GM19395 (cell line): ENCODE results near the gene IGF2BP2.

Experiments used
- ATAC-seq: cut with Tn5 transposase; IDR thresholded peaks from one replicate; pipeline ENCODE4 v1.9.1; 2021; ENCODE audit warnings: mild to moderate bottlenecking, moderate library complexity; ENCODE audit not compliant: unreplicated experiment

IGF2BP2 gene

DNA sequence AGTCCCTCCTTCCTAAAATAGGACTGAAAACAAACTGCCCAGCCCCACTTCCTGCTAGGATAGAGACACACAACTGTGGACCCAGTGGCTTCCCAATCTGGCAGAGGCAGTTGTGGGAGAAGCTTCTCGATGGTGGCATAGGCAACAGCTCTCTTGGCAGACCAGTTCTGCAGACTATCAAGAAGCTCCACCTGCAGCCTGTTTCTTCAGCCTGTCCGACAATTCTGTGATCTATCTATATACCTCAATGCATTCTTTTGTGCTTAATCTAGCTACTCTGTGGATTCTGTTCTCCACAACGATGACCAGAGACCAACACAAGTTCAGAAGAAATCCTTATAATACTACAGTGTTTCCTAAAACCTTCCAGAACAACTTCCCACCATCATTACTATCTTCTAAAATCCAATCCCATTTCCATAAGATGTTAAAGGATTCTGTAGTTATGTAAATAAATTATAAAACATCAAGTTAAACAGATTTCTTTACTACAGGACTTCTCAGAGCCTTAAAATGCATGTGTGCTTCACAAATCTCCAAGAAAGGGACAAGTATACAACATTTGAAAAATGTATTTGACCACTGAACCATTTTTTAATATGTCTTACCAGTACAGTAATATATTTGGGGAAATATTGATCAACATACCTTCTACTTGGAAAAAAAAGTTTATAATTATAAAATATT, 57.7 kb downstream of the IGF2BP2 start:
- no peak for ATAC-seq

DNA sequence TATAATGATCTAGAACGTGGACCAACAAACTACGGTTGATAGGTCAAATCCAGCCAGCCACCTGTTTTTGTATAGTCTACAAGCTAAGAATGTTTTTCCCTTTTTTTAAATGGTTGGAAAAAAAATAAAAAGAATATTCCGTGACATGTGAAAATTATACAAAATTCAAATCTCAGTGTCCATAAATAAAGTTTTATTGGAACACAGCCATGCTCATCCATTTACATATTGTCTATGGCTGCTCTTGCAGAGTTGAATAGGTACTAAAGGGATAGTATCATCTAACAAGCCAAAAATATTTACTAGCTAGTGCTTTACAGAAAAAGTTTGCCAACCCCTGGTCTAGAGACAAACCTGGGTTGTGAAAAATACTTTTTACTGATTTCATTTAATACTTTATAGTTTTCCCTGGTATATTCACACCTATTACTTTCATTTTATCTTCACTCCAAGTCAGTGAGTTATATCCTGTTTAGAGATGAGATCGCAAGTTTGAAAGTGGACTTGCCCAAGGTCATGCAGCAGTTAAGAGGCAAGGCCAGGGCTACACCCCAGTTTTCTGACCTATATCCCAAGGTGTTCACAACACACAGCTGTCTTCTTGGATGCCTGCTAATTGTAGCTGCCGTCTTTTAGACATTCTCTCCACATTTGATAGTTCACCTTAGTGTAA, 58.4 kb downstream of the IGF2BP2 start:
- no peak for ATAC-seq

DNA sequence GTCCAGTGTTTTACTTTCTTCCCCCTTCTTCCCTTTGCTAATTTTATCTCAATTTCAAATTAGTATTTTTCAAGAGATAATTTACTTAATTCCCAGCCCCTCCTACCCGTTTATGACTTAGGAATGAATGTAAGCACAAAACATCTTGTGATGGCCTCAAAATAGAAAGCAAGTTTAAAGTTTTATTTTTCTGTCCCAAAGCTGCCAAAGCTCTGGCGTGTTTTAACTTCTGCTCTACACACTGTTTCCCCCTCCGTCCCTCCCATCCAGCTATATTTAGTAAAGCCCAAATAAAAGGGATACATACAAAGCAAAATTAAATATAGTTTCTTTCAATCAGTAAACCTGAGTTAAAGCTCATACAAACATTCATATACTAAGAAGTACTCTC, 59.9 kb downstream of the IGF2BP2 start:
- ATAC-seq = no peak

DNA sequence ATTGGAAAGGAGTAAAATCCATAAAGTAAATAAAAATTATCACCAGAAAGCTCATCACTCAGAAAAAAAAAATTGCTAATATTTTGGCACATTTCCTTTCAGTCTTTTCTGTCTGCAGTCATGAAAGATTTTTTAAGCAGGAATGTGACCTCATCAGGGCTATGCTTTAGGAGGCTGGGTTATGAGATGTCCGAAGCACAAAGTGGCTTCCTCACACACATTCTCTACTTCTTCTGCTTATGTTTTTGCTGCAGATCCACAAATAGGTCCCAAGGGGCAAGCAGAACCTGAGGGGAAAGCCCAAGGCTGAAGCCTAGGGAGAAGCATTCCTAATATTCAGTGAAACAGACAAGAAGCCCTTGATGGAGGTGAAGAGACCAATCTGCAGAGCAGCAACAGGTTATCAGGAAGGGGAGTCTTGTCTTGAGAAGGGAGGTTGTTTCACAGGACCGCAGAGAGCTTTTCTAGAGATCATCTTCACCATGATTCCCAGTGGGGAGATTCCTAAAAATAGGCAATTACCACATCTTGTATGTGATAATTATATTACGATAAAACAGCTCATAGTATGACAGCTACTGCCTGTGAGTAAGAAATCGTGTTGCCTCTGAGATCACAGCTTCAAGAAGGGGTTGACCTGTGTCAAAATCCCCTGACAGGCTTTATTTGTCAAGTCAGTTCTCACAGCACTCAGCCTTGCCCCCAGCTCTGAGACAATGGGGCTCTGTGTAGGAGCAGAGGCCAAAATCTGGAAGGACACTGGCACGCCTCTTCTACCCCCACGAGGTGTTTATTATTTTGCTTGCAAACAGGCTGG, 60.5 kb downstream of the IGF2BP2 start:
- ATAC-seq = no peak

DNA sequence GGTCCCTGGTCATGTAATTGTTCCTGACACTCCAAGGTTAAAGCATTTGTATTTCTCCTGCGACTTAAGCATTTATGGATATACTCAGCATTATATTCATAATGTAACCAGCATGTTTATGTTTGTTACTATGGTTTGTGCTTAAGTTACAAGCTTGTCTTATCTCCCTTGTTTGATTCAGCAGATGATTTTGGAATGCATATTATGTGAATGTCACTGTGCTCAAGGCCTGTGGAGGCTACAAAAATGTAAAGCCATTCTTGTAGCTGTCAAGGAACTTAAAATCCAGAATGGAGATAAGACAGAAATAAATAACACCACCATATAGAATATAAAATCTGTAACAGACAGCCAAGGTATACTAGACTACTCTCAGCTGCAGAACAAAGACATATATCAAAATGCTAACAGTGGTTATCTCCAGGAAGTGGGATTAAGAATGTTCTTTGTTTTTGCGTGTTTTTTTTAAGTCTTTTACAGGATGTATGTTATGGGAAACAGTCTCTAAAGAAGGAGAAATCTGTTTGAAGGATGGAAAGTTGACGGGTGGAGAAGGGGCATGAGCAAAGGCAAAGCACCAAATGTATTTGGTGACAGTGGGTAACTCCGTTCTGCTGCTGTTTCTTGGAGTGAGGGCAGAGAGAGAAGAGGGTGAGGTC, 61.4 kb downstream of the IGF2BP2 start:
- no peak for ATAC-seq

DNA sequence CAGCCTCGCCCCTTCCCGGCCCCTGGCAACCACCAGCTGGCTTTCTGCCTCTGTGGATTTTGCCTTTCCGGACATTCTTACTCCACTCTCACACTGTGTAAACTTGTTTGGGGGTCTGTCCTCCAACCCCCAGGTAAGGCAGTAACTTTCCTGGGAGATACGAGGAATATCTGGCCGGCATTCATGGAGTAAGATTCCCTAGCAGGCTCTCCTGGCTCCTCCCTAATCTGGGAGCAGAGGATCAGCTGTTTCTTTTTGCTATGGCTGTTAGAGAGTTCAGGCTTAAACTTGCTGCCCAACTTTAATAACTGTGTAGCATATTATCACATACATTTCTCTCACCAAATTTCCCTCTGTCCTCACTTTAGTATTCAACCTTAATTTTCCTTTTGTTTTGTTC, 64.3 kb downstream of the IGF2BP2 start:
- ATAC-seq = no peak

DNA sequence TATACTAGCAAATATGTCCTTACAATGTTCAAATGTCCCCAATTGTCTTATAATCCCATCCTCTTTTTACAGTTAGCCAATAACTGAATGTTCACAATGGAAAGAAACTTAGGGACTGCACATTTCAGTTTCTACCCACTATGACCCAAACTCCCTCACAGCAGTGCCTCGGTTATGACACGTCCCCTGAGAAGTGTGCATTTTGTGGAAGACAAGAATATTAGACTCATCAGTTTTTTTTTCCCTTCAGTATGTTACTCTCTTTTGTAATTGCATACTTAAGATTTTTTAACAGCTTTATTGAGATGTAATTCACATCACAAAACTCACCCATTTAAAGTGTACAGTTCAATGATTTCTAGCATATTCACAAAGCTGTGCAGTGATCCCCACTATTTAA, 64.8 kb downstream of the IGF2BP2 start:
- no peak for ATAC-seq

DNA sequence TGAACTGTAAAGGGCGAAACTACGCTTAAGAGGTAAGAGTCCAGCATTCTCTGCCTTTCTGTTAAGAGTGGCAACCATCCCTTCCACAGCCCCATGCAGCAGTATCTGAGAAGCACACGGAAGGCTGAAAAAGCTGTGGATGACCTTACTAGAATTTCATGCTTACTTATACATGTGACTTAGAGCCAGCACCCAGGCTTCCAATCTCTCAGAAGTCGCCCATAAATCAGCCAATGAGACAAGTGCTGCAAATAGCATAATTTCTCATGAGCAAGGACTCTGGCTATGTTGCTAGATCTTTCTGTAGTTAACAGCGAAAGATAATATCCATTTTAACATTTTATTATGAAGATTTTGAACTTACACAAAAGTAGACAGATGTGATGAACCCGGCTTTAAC, 65.3 kb downstream of the IGF2BP2 start:
- no peak for ATAC-seq

DNA sequence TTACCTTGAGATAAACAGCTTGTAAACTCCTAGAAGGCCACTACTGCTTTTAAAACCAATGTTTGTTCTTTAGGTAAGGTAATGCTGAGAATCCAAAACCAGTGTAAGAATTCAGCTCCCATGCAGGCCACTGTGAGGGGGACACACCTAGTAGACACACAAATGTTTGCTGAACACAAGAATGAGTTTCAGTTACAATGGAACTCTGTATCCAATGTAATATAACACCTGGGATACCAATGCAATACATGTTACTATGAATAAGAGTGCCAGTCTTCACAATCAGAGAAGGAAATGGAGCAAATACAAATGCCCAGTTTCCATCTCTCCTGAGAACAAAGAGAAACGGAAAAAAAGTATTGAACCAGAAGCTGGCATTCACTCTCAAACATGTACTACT, 65.9 kb downstream of the IGF2BP2 start:
- ATAC-seq = no peak

DNA sequence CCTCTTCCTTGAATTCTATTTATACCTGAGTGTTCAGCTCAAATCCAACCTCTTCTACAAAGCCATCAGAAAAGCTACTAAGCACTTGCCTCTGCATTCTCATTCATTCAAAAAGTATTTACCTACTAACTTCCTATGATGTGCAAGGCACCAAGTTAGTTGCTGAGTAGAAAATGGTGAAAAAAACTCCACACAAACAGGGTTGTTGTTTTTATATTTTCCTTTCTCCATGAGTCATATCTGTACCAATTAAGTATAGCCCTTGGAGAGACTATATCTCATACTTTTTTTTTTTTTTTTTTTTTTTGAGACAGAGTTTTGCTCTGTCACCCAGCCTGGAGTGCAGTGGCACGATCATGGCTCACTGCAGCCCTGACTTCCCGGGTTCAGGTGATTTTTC, 67.7 kb downstream of the IGF2BP2 start:
- no peak for ATAC-seq

DNA sequence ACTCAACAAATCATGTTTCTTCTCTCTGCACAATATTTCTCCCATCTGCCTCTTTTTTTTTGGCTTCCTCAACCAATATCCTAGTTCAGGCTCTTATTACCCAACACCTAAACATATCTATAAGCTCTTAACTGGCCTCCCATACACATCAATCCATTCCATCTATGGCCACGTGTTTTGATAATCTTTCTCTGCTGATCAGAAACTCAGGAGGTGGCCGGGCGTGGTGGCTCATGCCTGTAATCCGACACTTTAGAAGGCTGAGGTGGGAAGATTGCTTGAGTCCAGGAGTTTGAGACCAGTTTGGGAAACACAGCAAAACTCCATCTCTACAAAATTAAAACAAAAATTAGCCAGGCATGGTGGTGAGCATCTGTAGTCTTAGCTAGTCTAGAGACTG, 68.4 kb downstream of the IGF2BP2 start:
- ATAC-seq = no peak

DNA sequence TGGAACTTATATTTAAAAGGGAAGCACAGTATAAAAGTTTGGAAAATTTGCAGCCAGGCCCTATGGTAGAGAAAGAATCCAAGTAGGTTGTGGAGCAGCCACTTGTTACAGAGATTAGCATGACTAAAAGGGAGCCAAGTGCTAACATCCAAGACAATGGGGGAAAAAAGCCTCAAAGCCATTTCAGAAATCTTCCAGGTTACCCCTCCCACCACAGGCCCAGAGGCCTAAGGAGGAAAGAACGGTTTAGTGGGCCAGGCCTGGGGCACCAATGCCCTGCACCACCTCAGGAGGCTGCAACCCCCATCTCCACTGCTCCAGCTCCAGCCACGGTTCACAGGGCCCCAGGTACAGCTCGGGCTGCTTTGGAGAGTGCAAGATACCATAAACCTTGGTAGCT, 69.9 kb downstream of the IGF2BP2 start:
- no peak for ATAC-seq

DNA sequence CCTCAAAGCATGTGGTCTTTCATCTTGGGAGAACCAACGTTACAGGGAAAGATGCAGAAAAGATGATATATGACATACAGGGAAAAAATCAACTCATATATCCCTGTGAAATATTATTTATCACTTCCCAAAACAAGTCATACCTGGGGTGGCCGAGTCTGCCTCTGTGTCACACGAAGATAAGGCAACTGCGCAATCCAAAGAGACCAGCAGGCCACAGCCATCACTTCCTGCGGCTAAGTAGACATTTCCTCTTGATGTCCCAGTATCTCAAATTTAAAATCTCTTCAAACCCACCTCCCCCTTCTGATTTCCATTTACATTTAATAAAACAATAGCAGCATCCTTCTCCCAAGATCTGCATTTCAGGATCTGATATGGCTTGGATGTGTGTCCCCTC, 71.5 kb downstream of the IGF2BP2 start:
- no peak for ATAC-seq

DNA sequence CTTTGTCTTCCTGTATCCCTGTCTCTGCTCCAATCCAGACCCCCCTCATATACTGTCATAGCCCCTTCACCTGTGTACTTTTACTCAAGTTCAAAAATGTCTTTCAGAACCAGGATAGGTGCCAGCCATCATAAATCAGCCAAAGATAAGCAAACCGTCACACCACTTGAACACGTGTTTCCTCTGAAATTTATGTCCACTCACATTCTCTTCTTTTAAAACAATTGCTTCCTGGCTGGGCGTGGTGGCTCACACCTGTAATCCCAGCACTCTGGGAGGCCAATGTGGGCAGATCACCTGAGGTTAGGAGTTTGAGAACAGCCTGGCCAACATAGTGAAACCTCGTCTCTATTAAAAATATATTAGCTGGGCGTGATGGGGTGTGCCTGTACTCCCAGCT, 74.1 kb downstream of the IGF2BP2 start:
- ATAC-seq = no peak

DNA sequence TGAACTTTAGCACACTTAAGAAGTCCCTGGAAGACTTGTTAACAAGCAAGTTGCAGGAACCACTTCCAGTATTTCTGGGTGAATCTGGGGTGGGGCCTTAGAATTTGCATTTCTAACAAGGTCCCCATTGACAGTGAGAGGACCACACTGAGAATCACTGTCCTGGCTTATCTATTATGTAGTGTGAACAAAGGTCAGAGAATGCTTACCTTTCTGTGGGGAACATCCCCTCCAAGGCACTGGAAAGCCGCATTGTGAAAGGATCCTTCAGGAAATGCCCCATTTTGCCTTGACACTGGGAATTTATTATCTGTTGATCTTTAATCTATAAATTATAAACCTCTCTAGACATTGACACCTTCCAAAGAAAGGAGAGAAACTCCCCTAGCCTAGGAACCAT, 74.8 kb downstream of the IGF2BP2 start:
- no peak for ATAC-seq

DNA sequence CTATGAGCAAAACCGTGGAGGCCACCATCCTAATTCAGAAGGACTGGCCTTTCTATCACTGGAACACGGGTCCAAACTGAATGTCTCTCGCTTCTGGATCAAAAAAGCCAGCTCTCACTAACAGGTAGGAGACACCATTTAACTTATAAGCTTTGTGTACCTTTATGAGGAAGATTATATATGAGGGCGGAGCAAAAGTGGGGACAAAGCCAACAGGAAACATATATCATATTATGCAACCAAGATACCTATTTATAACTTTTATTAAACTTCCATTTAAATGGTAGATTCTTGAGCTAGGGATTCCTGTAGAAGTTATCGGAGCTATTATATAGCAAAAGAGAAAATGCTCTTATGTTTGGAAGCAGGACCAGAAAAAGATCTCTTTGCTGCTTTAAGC, 78.4 kb downstream of the IGF2BP2 start:
- ATAC-seq = no peak

DNA sequence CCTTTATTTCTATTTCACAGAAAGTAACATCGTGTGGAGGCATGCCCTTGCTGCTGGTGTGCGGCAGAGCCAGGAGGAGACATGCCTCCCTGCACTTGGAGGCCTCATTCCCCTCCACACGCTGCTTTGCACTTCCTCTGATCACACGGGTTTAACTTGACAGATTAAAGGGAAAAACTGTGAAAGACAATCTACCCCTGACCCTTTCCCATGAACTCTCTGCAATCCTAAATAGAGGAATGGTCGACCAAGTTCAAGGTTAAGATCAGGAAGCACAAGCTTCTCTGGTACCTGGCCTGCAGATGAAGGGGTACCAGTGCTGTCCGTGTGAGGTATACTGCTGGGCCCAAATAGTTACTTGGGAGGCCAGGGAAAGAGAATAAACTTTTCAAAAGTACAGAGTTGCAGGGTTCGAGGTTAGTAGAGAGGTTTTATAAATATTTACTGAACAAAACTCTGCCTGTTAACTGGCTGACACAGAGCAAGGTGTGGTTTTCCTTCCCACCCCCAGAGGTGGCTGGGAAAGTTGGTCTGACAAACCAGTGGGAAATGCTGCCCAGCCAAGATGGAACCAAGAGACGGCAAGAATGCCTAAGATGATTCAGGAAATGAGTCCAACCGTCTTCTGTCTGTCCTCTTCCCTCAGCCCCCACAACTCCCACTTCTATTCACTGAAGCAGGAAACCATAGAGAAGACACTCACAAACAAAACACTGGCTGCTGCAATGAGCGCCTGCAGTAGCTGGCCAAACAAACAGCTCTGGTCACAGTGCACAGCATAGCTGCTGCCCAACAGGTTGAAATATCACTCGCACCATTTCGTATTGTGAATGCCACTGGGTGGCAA, 79.6 kb downstream of the IGF2BP2 start:
- peak; percentile 73 for ATAC-seq

DNA sequence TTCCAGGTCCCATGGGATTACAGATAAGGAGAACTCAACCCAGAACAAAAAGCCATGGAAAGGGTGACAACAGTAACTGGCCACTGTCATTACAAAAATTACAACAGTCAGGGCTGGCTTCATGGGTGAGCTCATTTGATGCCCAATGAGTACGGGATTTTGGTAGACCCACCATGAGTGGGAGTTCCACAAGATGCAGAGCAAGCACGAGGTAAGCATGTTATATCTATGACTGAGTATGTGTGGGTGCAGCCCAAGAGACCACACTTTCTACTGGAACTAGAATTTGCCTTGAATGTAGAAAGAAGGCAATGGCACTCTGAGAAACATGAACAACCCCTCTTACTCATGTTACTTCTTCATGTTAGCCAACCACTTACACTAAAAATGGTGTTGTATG, 83.3 kb downstream of the IGF2BP2 start:
- no peak for ATAC-seq

DNA sequence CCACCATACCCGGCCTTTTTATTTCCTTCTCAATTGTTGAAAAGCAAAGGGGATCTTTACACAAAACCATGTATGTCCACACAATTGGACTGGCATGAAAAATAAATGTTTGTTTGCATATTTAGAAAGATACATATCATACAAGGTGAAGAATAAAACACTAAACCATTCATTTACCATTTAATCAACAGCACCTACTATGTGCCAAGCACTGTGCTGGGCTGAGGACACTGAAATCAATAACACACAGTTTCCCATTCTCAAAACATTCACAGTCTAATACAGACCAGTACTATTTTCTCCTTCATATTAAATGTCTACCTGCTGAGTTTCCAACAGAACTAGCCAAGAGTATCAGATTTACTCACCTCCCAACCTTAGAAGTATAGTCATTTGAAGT, 84.7 kb downstream of the IGF2BP2 start:
- ATAC-seq = no peak

DNA sequence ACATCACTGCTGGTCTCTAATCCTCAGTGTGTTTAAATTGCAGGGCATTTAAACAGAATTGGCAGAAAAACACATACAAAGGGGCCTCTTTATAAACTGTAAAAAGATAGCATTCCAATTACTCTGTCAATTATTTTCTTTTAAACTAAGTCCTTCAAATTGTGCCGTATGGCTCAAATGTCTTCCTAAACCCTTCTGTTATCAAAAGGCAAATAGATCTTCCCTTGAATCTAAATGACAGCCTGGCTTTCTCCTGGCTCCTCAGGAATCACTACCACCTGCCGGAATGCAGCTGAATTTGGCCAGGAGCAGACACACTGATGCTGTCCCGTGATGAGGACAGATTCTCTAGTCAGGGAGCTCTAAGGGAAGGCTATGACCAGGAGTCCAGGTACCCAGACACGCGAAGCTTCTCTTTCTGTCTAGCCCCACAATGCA, 85.6 kb downstream of the IGF2BP2 start:
- ATAC-seq = no peak
